Suppressor macrophage treated with lipopolysaccharide for 1 hour (primary cell): Measurements from ENCODE around the gene POLR2A.

ENCODE experiments used
- DNase-seq, 3 donors: peaks; one replicate each; pipeline ENCODE4 v3.0.0-alpha.2; 2020 to 2022

POLR2A gene

GRCh38 chr17:7508846-7509245, 24.7 kb downstream of the POLR2A start:
- DNase-seq: no peak

- no peak for DNase-seq
These were observed 25.8 kb downstream of the POLR2A start for GRCh38 chr17:7509937-7510336.

- DNase-seq: no peak
These were observed 26.9 kb downstream of the POLR2A start for GRCh38 chr17:7511108-7511507.

- no peak for DNase-seq
These were observed 27.9 kb downstream of the POLR2A start for GRCh38 chr17:7512105-7512504.

GRCh38 chr17:7512824-7513540, 28.8 kb downstream of the POLR2A start:
- DNase-seq: peak in 1 of 3 donors; percentile 7

- no peak for DNase-seq
These were observed 29.8 kb downstream of the POLR2A start for GRCh38 chr17:7513850-7514419.

GRCh38 chr17:7515911-7516610, 31.9 kb downstream of the POLR2A start:
- DNase-seq: peak; percentile 73 to 75 (median 74)

- peak; percentile 49 to 58 (median 58) for DNase-seq
These were observed 38.9 kb downstream of the POLR2A start for GRCh38 chr17:7523033-7523432.

- DNase-seq: no peak
These were observed 44.7 kb downstream of the POLR2A start for GRCh38 chr17:7528842-7529241.

- no peak for DNase-seq
These were observed 46.1 kb downstream of the POLR2A start for GRCh38 chr17:7530023-7530900.

- DNase-seq: no peak
These were observed 53.9 kb downstream of the POLR2A start for GRCh38 chr17:7538050-7538449.

- DNase-seq: peak in 1 of 3 donors; percentile 29
These were observed 54.9 kb downstream of the POLR2A start for GRCh38 chr17:7538891-7539545.

- no peak for DNase-seq
These were observed 57.0 kb downstream of the POLR2A start for GRCh38 chr17:7541074-7541621.

- DNase-seq: no peak
These were observed 60.7 kb downstream of the POLR2A start for GRCh38 chr17:7544911-7545310.

- DNase-seq: peak; percentile 47 to 71 (median 54)
These were observed 64.6 kb downstream of the POLR2A start, which contains the start of gene TNFSF12 for GRCh38 chr17:7548585-7549400. Gene TNFSF12 (plus strand): TSS chr17:7549058. CDS start chr17:7549154, 96 bp downstream.
